Activated CD8-positive, alpha-beta memory T cell treated with anti-CD3 and anti-CD28 coated beads, Interleukin-2, amount 50 U/mL, for 1 hour (primary cell): ENCODE results near the gene FKBP11.

Experiments used
- DNase-seq: peaks from one replicate; pipeline ENCODE4 v3.0.0-alpha.2; 2020; ENCODE audit errors: extremely low read depth

Gene FKBP11

DNA sequence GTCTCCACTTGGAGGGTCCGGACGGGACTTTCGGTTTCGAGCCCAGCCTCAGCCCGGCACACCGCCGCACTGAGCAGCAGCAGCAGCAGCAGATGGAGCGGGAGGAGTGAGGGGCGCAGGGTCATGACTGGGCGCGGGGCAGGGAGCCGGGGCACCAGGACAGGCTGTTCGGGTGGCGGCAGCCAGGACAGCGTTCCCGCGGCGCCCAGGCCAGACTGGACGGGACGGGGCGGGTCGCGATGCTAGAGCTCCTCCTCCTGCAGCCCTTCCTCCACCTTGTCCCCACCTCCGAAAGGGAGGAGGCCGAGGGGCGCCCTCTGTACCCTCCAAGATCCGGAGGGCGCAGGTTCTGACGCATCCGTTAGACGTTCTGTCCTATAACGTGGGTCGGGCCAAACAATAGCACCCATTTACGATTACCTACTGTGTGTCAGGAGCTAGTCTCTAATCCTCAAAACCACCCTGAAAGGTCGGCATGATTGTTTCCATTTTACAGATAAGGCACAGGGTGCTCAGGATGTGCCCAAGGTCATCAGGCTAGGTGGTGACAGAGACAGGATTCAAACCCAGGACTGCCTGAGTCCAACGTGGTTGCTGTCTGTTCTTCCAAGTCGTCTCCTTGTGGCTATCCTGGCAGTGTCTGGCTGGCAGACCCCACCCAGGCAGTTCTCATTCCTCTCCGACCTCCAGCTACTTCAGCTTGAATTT, at the start of gene FKBP11:
Gene FKBP11 (minus strand): TSS at position 189 of the 708 bp plus-strand sequence. CDS start 64 bp downstream, at position 125.
- peak; percentile 70 for DNase-seq

DNA sequence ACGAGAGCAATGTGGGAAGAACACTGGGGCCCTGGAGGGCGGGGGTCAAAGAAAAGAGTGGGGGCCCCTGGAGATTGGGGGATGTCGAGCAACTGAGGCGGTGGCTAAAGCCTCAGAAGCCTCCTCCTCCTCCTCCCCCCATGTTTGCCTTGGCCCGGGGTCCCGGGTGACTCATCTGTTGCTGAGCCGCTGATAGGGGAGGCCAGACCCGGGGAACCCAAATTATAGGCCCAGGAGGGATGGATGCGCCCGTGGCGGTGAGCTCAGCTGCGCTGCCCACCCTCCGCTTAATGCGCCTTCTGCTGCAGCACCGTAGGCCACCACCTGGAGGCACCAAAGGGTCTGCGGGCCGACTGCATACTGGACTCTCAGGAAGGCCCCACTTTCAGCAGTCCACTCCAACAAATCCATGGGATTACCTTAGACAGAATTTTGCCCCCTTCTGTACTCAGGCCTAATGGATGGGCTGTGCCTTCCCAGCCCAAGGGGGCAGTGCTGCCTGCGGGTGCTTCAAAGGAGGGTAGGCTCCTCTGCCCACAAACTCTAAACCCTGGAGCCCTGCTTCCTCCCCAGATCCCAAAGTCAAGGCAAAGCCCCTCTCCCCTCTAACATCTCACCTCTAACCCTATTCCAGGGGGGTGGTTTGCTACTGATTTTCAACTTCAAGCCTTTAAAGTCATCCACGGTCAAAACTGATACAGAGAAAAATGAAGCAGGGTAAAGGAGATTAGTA, 48.8 kb upstream of the FKBP11 start:
- DNase-seq = no peak

DNA sequence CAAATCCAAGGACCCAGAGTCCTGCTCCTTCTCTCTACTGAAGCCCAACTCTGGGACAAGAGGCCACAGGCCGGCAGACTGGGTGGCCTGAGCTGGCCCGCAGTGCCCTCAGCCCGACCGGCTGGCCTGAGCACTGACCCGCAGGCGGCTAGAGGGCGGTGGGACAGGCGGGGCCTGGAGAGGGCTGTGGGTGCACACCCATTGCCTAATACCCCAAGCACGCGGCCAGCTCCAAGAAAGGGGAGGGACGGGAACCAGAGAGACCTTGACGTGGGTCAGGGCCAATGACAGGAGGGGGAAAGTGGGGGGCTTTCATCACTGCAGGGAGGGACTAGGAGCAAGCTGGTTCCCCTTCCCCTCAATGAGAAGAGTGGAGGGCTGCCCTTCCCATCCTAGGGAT, 48.2 kb upstream of the FKBP11 start:
- DNase-seq = no peak

DNA sequence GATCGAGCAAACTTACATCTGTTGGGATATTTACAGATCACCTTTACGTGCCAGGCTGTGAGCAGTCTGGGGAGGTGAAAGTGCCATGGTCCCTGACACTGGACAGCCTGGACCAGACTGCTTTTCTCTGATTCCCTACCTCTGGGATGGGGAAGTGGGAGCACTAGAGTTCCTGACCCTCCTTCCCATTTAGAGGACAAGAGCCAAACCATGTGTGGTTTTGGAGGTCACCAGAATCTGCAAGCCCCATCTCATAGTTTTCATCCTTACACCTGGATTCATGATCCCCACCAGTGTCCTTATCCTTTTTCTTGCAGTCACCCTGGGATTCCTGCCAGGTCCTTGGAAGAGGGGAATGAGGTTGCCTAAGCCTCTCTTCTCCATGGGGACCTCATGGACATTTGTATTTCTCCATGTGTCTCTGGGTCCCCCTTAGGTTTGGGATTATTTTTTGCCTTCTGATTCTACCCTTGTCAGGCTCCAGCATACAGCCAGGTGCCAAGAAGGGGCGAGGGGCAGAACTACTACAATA, 47.7 kb upstream of the FKBP11 start:
- no peak for DNase-seq

DNA sequence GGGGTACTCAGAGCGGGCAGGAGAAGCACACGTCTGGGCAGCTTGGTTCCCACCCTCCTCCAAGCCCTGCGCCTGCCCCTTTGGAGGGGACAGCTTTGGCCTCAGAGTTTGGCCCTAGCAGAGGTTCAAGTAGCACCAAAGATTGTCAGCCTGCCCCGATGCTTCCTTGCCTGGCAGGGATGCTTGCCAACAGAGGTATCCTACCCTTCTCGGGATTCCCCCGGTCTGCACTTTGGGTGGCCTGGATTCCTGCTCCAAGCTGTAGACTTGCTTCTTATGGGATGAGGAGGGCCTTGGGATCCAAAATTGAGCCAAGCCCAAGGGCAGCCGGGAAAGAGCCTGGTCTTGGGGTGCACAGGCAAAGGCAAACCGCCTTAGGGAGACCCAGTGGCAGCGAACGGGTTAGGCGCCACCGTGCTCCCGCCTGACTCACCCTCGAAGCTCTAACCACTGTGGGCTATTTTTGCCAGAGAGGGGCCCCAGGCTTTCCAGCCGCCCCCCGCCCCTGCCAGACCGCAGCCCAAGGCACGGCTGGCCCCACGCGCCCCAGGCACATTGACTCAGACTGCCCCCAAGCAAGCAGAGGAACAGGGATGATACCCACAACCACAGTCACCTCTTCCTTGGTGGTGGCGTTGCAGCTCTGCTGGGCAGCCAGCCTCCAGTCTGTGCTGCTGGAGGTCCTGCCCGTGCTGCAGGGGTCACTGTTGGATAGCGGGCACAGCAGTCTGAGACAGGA, 47.1 kb upstream of the FKBP11 start:
- no peak for DNase-seq

DNA sequence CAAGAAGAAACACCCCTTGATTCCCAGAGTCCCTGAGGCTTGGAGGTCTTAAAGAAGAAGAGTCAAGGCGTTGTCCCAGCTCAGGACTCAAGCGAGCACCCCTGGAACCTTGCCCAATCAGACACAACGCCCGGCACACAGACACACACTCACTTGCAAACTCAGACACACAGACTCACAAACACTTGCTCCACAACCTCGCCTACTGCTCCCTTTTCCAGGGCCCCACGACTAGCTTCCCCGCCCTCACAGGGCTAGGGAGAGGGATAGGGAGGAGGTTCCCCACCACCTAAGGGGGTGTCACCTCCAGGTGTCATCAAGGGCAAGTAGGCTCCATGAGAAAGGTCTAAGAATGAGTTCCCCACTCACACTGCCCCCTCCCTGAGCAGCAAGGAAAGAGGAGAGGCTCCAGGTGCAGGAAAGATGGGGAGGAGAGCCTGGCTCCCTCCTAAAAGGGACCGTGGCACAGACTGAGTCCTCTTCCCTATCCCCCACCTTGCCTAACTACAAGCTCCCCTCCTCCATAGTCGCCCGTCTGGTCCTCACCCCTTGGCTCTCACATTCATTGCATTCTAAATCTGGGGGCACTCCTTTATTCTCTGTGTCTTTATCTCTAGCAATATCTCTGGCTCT, 45.5 kb upstream of the FKBP11 start:
- no peak for DNase-seq

DNA sequence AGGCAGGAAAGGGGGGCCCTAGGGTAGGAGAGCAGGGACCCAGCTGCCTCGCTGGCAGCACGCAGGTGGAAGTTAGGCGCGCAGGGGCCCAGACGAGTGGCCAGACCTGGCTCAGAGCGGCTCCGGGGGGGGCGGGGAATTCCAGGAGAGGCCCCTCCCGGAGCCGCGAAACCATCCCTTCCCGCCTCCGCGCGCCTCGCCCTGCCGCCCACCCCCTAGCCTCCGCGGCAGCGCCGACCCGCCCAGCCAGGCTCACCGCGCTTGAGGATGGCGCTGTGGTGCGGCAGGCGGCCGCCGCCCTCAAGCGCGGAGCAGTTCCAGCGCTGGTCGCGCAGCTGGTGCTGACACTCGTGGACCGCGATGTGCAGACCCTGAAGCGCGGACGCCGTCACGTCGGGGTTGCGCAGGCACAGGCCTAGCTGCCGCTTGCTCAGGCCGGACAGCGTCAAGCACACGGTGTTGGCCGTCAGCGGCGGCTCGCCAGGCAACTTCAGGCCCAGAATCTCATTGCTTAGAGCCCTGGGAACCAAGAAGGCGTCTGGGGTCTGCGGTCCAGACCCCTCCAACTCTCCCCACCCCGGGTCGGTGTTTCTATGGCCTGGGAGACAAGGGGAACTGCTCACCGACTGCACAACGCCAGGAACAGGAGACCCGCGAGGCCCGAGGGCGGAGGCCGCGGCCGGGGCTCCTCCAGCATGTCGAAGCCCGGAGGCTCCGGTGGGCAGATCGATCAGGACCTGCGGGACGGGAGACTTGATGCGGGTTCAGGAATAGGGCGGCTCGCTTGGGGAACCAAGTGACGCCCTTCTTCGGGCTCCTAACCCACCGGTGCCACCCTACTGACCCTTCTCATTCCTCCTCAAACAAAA, 44.8 kb upstream of the FKBP11 start:
- DNase-seq = no peak

DNA sequence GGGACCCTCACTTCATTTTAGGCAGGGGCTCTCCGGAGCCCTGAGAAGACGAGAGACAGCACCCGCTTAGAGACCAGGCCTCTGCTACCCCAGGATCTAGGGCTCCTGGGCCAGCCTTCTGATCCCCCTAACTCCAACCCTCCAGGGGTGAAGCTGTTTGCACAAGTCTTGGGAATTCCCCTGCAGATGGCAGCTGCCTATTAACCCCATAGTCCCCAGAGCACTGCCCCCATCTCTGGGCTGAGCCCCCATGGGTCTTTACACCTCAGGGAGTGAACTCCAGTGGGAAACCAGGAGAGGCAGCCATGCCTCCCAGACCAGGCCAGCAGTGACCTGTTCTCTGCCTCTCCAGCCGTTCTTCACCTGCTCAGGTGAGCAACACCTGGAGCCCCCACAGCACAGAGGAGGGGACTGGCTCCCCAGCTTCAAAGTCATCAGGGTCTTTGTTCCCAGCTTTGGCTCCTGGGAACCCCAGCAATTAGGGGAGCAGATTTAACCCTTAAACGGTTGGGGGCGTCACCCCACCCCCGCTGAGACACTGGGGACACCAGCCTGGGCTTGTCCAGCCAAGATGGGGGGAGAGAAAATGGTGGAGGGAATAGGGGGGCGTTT, 44.0 kb upstream of the FKBP11 start:
- DNase-seq = no peak

DNA sequence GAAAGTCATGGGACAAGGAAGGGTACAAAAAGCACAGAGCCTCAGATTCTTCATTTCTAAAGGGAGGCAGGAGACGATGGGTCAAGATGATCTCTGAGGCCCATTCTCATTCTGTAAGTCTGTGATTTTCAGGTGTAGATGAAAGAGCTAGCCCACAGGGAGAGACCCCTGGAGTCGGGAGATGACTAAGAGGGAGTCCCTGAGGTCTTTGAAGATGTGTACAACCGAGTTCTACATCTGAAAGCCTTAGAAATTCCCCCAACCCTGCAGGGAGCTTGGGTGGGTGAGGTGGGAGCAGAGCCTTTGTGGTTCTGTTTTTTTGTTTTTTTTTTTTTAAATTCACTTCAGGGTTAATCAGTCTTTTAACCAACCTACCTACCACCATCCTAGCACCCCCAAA, 43.2 kb upstream of the FKBP11 start:
- DNase-seq = no peak

DNA sequence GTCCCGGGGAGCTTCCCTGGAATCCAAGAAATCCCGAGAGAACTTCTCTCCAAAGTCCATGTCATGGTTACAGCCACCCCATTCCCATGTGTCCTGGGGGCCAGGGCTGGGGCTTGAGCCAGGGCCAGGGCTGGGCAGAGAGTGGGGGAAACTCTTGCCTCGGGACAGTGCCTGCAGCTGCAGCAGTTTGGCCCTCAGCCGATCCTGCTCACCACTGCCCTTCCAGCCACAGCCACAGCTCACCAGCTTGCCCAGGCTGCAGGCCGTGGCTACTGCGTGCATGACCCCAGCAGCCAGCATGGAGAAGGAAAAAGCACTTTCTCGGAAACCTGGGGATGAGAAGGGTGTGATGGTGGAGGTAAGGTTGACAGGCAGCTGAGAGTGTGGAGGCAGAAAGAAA, 42.7 kb upstream of the FKBP11 start:
- DNase-seq = no peak

DNA sequence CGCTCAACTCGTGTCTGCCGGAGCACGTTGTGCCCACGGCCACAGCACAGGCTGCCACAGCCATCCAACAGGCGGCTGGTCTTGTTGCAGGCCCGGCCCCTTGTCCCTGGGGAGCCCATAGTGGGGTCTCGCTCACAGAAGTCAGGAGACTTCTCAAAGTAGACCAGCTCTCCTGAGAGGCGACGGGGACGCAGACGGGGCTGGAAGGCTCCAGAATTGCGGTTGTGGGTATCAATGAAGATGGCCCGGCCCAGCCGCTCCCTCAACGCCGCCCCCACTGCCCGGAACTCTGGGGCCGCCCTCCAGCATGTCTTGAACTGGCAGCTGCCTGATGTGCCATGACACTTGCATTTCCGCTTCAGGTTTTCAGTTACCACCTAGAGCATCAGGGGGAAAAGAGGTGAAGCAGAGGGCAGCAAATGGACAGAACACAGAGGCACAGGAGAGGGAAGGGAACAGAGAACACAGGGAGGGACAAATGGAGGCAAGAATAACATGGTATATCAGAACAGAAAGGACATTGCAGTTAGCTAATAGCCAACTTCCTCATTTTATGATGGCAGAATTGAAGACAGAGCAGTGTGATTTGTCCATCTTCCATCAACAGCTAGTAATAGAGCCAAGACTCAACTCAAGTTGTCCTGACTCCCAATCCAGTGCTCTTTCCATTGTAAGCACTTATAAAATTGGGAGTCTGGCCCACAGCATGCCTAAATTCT, 41.0 kb upstream of the FKBP11 start:
- DNase-seq = no peak

DNA sequence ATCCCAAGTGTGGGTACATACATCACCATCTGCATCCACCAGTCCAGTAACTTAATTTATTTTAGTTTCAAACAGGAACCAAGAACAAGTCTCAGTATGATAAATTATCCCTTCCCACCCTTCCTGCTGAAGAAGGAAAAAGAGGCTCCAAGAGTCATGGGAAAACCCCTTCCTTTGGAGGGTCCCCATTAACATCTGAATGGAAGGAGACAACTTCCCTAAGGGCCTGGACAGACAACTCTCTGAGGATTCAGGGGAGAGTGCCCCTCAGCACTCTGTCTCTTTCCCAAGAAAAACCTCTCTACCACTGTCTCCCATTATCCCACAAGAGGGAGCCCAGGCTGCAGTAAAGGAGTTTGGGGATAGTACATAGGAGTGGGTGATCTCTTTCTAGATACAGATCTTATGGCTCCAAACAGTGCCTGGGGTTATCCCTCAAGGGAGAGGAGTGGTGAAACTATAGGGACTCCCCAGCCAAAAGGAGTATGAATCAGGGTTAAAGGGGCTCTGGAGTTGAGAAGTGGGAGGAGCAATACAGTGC, 40.1 kb upstream of the FKBP11 start:
- DNase-seq = no peak

DNA sequence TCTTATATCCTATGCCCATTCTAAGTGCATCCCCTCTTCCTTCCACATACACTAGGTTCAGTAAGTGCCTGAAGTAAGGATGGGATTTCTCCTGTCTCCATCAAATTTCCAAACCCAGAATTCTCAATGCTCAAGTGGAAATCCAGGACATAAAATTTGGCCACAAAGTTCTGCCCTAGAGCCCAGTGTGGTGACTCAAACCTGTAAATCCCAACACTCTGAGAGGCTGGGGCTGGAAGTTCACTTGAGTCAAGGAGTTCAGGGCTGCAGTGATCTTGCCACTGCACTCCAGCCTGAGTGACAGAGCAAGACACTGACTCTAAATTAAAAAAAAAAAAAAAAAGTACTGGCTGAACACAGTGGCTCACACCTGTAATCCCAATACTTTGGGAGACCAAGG, 36.5 kb upstream of the FKBP11 start:
- DNase-seq = no peak

DNA sequence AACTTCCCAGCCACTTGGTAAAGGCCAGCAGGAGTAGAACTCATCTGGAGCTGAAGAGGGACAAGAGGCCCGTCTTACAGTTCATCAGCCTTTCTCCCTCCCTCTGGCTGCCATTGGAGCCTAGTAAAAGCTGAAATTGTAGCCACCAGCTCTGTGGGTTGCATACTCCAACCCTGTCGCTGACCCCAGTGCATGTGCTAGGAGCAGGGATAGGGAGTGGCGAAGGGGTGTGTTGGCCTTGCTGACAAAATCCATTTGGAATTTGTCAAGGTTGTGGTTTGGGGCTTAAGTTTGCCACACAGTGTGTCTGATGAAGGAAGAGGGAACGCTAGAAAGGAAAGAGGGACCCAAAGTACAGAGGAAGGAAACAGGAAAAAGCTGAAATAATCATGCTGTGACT, 36.0 kb upstream of the FKBP11 start:
- DNase-seq = no peak

DNA sequence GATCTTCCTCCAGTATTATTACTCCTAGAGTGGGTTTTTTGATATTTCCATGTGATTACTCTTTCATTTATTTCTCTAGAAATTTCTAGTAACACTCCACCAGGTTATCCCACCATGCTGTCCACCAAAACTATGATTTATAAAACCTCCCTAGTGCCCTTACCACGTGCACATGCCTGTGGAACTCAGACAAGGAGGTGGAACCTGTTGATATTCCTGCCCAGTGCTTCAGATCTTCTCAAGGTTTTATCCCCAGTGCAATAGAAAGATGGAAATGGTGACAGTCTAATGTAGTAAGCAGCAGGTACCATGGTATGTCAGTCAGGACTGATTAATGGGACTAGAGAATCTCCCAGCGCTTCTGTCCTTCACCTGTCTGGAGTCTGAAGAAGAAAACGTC, 35.5 kb upstream of the FKBP11 start:
- DNase-seq = no peak

DNA sequence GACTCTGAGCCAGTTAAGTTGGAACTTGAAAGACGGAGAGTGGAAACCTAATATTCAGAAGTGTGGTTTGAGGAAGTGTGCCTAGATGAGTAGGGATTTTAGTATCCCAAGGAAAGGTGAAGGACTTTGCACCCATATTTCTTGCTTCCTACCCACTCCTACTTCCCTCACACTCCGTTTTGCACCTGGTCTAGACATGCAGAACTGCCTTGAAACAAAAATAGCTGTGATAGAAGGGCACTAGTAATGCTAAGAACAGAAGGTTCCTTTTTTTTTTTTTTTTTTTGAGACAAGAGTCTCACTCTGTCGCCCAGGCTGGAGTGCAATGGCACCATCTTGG, 32.7 kb upstream of the FKBP11 start:
- DNase-seq = no peak

DNA sequence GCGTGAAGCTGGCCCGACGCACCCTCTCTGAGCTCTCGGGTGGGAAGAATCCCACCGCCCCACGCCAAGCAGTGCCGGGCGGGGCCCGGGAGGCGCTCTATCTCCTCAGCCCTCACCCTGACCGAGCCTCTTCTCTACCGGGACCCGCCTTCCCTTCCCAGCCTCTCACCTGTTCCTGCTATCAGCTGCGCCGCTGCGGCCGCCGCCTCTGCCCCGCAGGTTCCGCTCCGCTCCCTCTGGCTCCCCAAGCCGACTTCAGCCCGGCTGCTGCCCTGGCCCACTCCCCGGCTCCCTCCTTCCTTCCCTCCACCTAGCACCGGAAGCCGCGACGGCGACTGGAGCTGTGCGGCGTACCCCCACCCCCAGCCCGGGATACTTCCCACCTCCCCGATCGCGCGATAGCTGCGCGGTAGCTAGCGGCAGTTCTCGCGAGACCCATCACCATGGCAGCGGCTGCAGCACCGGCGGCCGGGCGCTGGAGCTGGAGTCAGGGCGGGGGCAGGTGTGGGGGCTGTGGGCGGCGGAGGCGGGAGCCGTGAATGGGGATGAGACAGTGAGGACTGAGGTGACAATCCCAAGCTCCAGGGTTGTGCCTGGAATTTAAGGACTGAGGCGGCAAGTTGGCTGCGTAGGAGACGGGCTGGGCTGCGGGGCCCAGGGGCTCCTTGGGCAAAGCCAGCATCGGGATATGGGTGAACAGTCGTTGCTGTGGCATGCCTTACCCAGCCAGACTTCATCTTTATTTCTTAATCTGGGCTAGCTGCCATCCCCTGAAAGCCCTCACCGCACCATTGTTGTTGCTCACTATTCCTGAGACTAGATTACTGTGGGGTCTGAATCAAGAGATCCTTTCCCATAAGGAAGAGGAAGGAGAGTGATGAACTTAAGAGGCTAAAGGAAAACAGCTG, 32.1 kb upstream of the FKBP11 start, which contains the start of gene ARF3:
Gene ARF3 (minus strand): TSS at position 347 of the 908 bp plus-strand sequence. CDS start 16,392 bp downstream, outside the sequence.
- DNase-seq = peak; percentile 80

DNA sequence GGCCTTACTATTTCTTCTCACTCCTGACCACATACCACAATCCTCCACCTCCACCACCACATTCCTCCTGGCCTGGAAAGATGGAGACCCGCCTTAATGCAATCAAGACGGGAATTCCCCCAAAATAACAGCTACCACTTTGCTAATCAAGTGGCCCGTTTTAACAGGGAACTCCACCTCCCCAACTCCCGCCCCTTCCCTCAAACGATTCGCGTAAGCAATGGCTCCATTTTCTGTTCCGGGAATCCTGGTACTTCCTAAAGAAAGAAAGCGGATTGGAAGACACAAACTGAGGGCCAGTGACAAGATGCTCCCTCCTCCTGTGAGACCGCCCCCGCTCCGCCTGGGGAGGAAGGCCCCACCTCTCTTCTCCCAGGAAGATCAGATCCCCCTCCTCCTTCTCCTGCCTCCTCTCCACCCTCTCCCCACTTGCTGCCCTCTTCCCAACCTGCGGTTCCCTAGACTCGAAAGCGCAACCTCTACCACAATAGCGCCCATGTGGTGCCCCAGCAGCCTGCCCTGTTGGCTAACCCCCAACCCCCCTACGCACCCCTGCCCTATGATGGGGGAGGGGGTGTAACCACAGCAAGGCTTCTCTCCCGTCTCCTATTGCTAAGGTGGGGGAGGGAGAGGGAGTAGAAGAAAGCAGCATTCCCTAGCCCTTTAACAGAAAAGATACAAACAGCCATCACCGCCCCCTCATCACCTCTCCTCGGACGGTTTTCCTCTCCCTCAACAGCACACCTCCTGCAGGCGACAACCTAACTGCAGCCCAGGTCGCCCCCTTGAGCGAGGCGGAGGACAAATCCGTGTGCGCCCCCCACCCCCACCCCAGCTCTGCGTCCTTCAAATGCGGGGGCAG, 31.2 kb upstream of the FKBP11 start:
- DNase-seq = no peak
